K562 (cell line): ENCODE data around the gene NEK2. TPM values are rescaled to one million over a fixed set of nuclear protein-coding genes. Genes with fewer than 3 reads are reported as not detected.

Source experiments
- ATAC-seq: fragments of 200-7000 bp; cut with Tn5 transposase; 3 replicates; pipeline ENCODE4 v1.9.1; 2020; ENCODE audit warnings: moderate library complexity
- BruUV-seq: library from RNA; stranded (reverse); fragments of 400-500 nt; replicated peaks from 2 replicates; lab custom pipeline; 2021; lab: Mats Ljungman, UMichigan
- CTCF ChIA-PET: fragments of 300-600 bp; formaldehyde crosslinking; extraction: SDS; loops from one replicate; lab custom pipeline; 2021; ENCODE audit warnings: low intra/inter-chr PET ratio; lab: Yijun Ruan, JAX
- POLR2A ChIA-PET: fragments of 300-600, 350-650 bp; sonication (Branson Sonifier 250); formaldehyde crosslinking; extraction: SDS; loops from one replicate; lab custom pipeline; 2021; ENCODE audit warnings: antibody characterized with exemption, inconsistent platforms; lab: Yijun Ruan, JAX
- DNase-seq, 4 experiments: peaks; one replicate each; pipeline versions ENCODE4 v3.0.0 to v3.0.0-alpha.2; 2011 to 2018; ENCODE audit warnings: low spot score in 3 of 4, mixed read lengths in 3 of 4; ENCODE audit errors: extremely low read depth in 1 of 4
- FAIRE-seq: peaks from 2 replicates; lab custom pipeline; 2011; peaks lifted over from hg19 to GRCh38; lab: Jason Lieb, UNC
- H2AFZ ChIP-seq: 2 replicates; pipeline ENCODE4 v1.6.0; 2011; ENCODE audit warnings: low read depth, low read length, control low read depth, inconsistent platforms
- H3K27ac ChIP-seq: fragments of 200-600 bp; 3 replicates; pipeline ENCODE4 v1.8.0; 2011; ENCODE audit warnings: low read depth, mild to moderate bottlenecking, control low read depth, inconsistent platforms, low read length, moderate library complexity, mixed read lengths; ENCODE audit errors: extremely low read depth
- H3K27me3 ChIP-seq, 2 experiments: fragments of 300-600 bp in 1 of 2; 2 replicates in 1 of 2; 3 replicates in 1 of 2; pipeline versions ENCODE4 v1.6.0 to v1.8.0; 2011; ENCODE audit warnings: inconsistent platforms in 2 of 2, low read length in 2 of 2, mild to moderate bottlenecking in 1 of 2, mixed read lengths in 1 of 2, moderate library complexity in 1 of 2; ENCODE audit not compliant: control insufficient read depth in 2 of 2, insufficient read depth in 2 of 2
- H3K36me3 ChIP-seq: fragments of 300-600 bp; 3 replicates; pipeline ENCODE4 v1.8.0; 2011; ENCODE audit warnings: mild to moderate bottlenecking, low read length, inconsistent platforms; ENCODE audit not compliant: control insufficient read depth, insufficient read depth
- H3K4me1 ChIP-seq, 2 experiments: fragments of 200-600 bp in 1 of 2; replicated peaks in 1 of 2; 2 replicates in 1 of 2; 3 replicates in 1 of 2; pipeline versions ENCODE4 v1.5.1 to v1.8.0; 2011; ENCODE audit warnings: inconsistent platforms in 2 of 2, low read length in 2 of 2, mild to moderate bottlenecking in 1 of 2, mixed read lengths in 1 of 2, moderate library complexity in 1 of 2; ENCODE audit not compliant: control insufficient read depth in 2 of 2, insufficient read depth in 2 of 2
- H3K4me2 ChIP-seq: 2 replicates; pipeline ENCODE4 v1.6.1; 2011; ENCODE audit warnings: low read length, control low read depth, inconsistent platforms, mixed read lengths; ENCODE audit not compliant: insufficient read depth
- H3K4me3 ChIP-seq: fragments of 200-600 bp; sonication (generic), shearing (Covaris generic); 2 replicates; pipeline ENCODE4 v1.5.1; 2016; ENCODE audit warnings: control low read depth, inconsistent platforms
- H3K79me2 ChIP-seq: fragments of 200-600 bp; 3 replicates; pipeline ENCODE4 v1.8.0; 2011; ENCODE audit warnings: low read length, inconsistent platforms; ENCODE audit not compliant: control insufficient read depth, insufficient read depth
- H3K9ac ChIP-seq, 2 experiments: 2 replicates each; pipeline versions ENCODE4 v1.6.0 to v1.6.1; 2011; ENCODE audit warnings: low read depth in 2 of 2, low read length in 2 of 2, control low read depth in 1 of 2, inconsistent platforms in 1 of 2, mild to moderate bottlenecking in 1 of 2, mixed read lengths in 1 of 2; ENCODE audit not compliant: insufficient read depth in 1 of 2
- H3K9me1 ChIP-seq: one replicate; pipeline ENCODE4 v1.6.0; 2011; ENCODE audit warnings: inconsistent platforms, mild to moderate bottlenecking, low read length, moderate library complexity; ENCODE audit not compliant: control insufficient read depth, insufficient read depth
- H3K9me3 ChIP-seq: replicated peaks from 2 replicates; pipeline ENCODE4 v1.5.1; 2011; ENCODE audit warnings: low read depth, low read length, inconsistent platforms; ENCODE audit not compliant: control insufficient read depth, insufficient read depth
- H4K20me1 ChIP-seq: replicated peaks from 2 replicates; pipeline ENCODE4 v1.6.1; 2011; ENCODE audit warnings: low read length, inconsistent platforms, mixed read lengths; ENCODE audit not compliant: control insufficient read depth, insufficient read depth
- CCNT2 ChIP-seq: IDR thresholded peaks from 2 replicates; pipeline ENCODE4 v1.6.1; 2011; ENCODE audit warnings: borderline replicate concordance, low read depth, mild to moderate bottlenecking, moderate library complexity, mixed read lengths, low read length; ENCODE audit not compliant: insufficient read length; ENCODE audit errors: extremely low read depth
- CEBPB ChIP-seq: fragments of 450-650 bp; IDR thresholded peaks from 2 replicates; pipeline ENCODE4 v1.6.1; 2016; ENCODE audit warnings: missing genetic modification characterization, missing compliant biosample characterization
- CEBPG ChIP-seq, 3 experiments: fragments of 200-800 bp in 1 of 3; sonication (Bioruptor generic) in 1 of 3; sonication (generic) in 1 of 3; formaldehyde crosslinking in 1 of 3; IDR thresholded peaks in 2 of 3; conservative IDR thresholded peaks in 1 of 3; 2 replicates each; pipeline versions ENCODE4 v1.6.1 to v1.8.0; 2016 to 2022; ENCODE audit warnings: missing compliant biosample characterization in 2 of 3, missing genetic modification characterization in 2 of 3, mild to moderate bottlenecking in 1 of 3, missing genetic modification reagents in 1 of 3
- ZNF184 ChIP-seq: sonication (generic); formaldehyde crosslinking; IDR thresholded peaks from 2 replicates; pipeline ENCODE4 v1.5.0; 2020; ENCODE audit warnings: missing genetic modification reagents
- ZNF511 ChIP-seq: sonication (generic); formaldehyde crosslinking; IDR thresholded peaks from 2 replicates; pipeline ENCODE4 v1.8.0; 2022; ENCODE audit warnings: mild to moderate bottlenecking, missing genetic modification reagents
- WGBS: fragments of 100-300 bp; shearing (Covaris generic); methylation state at CpG from one replicate; pipeline ENCODE4 v1.1.6; 2016; ENCODE audit warnings: low coverage, mixed read lengths; ENCODE audit not compliant: insufficient coverage; ENCODE audit errors: missing lambda C conversion rate; 5-methylcytosine and 5-hydroxymethylcytosine counted together
- in situ Hi-C: fragments of 300-500 bp; cut with MboI; formaldehyde crosslinking; loops from 4 replicates; pipeline ENCODE4 v1.15.0; 2018; ENCODE audit warnings: inconsistent platforms, mixed read lengths
- intact Hi-C: fragments of 100-400 bp; cut with micrococcal nuclease; formaldehyde crosslinking; loops from 2 replicates; pipeline ENCODE4 v1.14.2; 2022
- polyA plus RNA-seq, 8 experiments: library from polyadenylated mRNA; depleted of rRNA in 4 of 8; stranded (reverse) in 5 of 8; unstranded in 3 of 8; fragments of >200 nt; fragmentation: Nextera tagmentation in 2 of 8; fragmentation: Illumina TruSeq in 1 of 8; extraction: Ambion mirVana in 2 of 8; extraction: Trizol in 1 of 8; gene quantifications; 2 replicates each; pipeline versions ENCODE4 v1.2.1 to v1.2.3, GENCODE V29; 2011 to 2014; ENCODE audit warnings: inconsistent platforms in 1 of 8, missing spikeins in 1 of 8
- total RNA-seq, 7 experiments: library from RNA; depleted of rRNA in 6 of 7; stranded (reverse); fragments of >200 nt in 6 of 7; fragmentation: Illumina TruSeq in 2 of 7; extraction: Trizol in 2 of 7; gene quantifications; 2 replicates each; pipeline versions ENCODE4 v1.2.1 to v1.2.3, GENCODE V29; 2011 to 2021; ENCODE audit warnings: low replicate concordance in 1 of 7

NEK2 gene
- total and polyA plus RNA-seq, 9 of the 15 experiments (the other 6 are each of a cell fraction or from before 2014, with no cell fraction given): 30.0 to 74.7 (median 66.4) TPM

GRCh38 chr1:211653293-211653692, 22.1 kb downstream of the NEK2 start:
- Histone ChIP-seq H3K4me3 (no peak overlapping the region), H3K9me3 (no peaks in the 10 kb centered on the region), H2AFZ (no peak overlapping the region; the same call in 1 of the 2 replicates), H3K79me2 (no peaks in the 10 kb centered on the region), H3K27me3 (no peaks in the 10 kb centered on the region), H3K36me3 (no peaks in the 10 kb centered on the region), H3K4me2 (no peak overlapping the region), H3K4me1 (peaks cover 0 to 10% of the 10 kb centered on the region in 2 experiments; a peak in 3 of 5 replicates), H4K20me1 (no peaks in the 10 kb centered on the region), H3K9ac (no peak overlapping the region), H3K27ac (no peak overlapping the region), H3K9me1 (no peaks in the 10 kb centered on the region)
- ChIA-PET POLR2A (interaction anchor here (0.6 to 1.9 kb wide), 8 partner anchors 8 to 402 kb away, joined by 3 to 4 read pairs (median 4); partner anchors contain the start of gene SLC30A1), CTCF (interaction anchor here (3.4 kb wide), 1 partner anchor 138 kb away, joined by 29 read pairs; no protein-coding TSS in a partner anchor)
- TF ChIP-seq ZNF184 (CRISPR knock-in tag) (no peak), CCNT2 (no peak), CEBPG (CRISPR knock-in tag; IDR thresholded peaks at IDR 0.05) (no peak), CEBPG (tag; conservative IDR thresholded peaks at IDR 0.05 in 1 of 2, IDR thresholded peaks at IDR 0.05 in 1 of 2) (peak in 1 of 2 experiments; percentile 67; a peak in 3 of 4 replicates), ZNF511 (no peak), CEBPB (tag) (peak; percentile 90)
- FAIRE-seq: no peak
- intact Hi-C loops: loop anchor here (10.0 kb wide), 1 partner anchor 1068 kb away; no protein-coding TSS in a partner anchor
- DNase-seq: no peak
- ATAC-seq: no peak
- in situ Hi-C loops: loop anchor here (5.0 to 25.0 kb wide), 5 partner anchors 136 to 1241 kb away; partner anchors contain the start of gene TRAF5
- no TSS peak for BruUV-seq
- 52% methylated on average over 4 of the region's 4 CpGs for WGBS
